Erythroblast (primary cell): Measurements from ENCODE around the gene RTKN2.
A peak's percentile ranks its signal among the peaks of the same experiment; 100 is the strongest.
"Not testable (repeated sequence)": the region's sequence is repeated elsewhere in the genome, so short reads cannot be mapped to it uniquely, and the experiment has no call there.

Experiments
- DNase-seq, 2 experiments: peaks; one replicate each; lab custom pipeline; 2025; lab: John Stamatoyannopoulos, UW
- GATA1 ChIP-seq: IDR thresholded peaks from 2 replicates; pipeline ENCODE4 v1.6.1; 2011; ENCODE audit warnings: low read depth, mild to moderate bottlenecking, control low read depth, low read length, moderate library complexity
- POLR2A ChIP-seq: IDR thresholded peaks from 2 replicates; pipeline ENCODE4 v1.6.1; 2011; ENCODE audit warnings: mild to moderate bottlenecking, low read length

The RTKN2 gene

DNA sequence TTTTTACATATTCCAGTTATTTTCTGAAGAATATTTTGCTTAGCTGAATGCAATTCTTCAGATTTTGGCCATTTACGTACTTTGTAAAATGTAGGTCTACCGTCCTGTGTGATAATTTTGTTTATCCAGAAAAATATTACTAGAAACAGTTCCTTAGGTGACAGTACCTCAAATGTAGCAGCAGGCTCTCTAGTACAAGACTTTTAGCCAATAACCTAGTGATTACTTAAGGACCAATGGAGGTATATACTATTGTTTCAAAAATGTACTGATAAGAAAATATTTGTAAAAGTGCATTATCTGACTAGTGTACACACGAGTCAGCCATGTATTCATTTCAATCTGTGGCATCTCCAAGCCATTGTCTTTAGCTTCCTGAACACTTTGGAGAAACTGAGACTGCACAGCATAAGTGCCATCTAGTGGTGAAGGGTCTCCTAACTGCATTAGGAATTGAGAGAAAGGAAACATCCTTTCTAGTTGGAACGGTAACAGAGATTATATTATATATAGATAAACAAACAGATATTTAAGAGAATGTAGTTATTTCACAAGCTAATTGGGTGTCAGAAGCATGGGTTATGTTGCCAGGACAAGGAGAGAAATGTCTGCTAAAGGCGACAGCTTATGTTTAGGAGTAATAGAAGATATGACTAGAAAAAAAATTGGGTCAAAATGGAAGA lies 23.7 kb downstream of the RTKN2 start:
- TF ChIP-seq POLR2A = no peak
- no peak for TF ChIP-seq GATA1
- DNase-seq = peak; percentile 30 to 54

DNA sequence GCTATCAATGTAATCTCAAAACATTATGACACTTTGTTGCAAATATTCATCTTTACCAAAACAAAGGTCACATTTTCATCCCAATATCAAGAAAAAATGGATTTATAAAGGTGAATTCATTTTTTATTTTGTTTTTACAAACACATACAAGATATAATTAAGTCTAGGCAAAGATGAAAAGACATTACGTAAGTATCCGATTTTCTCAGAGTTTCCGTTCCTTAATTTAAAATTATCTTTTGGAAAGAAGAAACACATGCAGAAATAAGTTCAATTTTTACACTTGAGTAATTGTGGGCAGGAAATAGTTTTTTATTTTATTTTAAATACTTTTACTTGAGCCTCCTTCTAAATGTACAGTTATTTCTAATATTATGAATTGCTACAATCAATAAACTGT lies 24.6 kb downstream of the RTKN2 start:
- DNase-seq = no peak
- TF ChIP-seq POLR2A (no peak), GATA1 (no peak)

DNA sequence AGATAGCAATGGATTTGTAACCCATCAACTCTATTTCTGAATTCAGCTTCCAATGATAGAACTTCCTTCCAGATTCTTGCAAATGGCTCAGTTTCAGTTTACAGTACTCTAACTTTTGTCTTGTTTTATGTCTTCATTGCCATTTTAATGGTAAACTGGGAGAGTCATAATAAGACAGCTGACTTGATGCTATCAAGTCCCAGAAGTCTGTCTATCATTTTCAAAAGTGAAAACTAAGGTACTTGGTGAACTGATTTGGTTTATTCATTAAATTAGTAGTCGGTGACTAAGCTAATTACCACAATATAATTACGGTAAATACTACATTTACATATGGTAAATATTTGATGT lies 25.0 kb downstream of the RTKN2 start:
- DNase-seq = no peak
- TF ChIP-seq POLR2A (no peak), GATA1 (no peak)

- peak in 1 of 2 experiments; percentile 1 for DNase-seq
Observed at GRCh38 chr10:62242965-62243646, 25.5 kb downstream of the RTKN2 start.

GRCh38 chr10:62241521-62241920 lies 27.1 kb downstream of the RTKN2 start:
- not testable (repeated sequence) for DNase-seq

DNA sequence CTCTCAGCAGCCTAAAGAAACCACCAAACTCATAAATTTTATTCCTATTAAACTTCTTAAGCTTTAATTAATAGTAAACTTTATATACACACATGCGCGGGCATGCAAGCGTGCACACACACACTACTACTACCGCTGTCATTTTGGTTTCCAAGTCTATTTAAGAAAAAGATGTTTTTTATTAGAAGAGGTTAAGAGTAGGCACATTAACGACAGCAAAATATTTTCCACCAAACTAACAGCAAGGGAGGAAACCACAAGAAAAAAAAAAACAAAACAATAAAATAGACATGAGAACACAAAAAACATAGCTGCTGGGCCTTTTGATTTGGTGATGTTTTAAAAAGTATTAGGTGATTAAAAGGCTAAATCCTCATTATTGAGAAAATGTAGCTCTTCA lies 28.6 kb downstream of the RTKN2 start:
- no peak for TF ChIP-seq POLR2A
- no peak for TF ChIP-seq GATA1
- DNase-seq = no peak

GRCh38 chr10:62238880-62239279 lies 29.8 kb downstream of the RTKN2 start:
- no peak for TF ChIP-seq GATA1
- TF ChIP-seq POLR2A = no peak
- no peak for DNase-seq

DNA sequence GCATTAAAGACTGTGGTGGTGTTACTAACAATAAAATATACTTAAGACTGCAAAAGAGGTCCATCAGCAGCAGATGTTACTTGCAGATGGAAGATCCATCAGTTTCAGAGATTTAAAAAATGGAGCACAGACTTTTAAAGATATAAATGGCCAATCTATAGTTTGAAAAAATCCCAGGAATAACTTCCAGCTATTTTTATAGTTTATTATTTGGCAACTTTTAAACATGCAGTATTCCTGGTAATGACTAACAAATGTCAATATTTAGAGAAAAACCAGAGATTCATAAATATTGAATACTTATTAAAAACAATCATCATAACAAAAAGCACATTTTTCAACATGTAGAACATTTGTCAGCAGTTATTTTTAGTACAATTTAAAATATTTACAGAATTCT lies 30.7 kb downstream of the RTKN2 start:
- no peak for DNase-seq
- TF ChIP-seq POLR2A (no peak), GATA1 (no peak)

DNA sequence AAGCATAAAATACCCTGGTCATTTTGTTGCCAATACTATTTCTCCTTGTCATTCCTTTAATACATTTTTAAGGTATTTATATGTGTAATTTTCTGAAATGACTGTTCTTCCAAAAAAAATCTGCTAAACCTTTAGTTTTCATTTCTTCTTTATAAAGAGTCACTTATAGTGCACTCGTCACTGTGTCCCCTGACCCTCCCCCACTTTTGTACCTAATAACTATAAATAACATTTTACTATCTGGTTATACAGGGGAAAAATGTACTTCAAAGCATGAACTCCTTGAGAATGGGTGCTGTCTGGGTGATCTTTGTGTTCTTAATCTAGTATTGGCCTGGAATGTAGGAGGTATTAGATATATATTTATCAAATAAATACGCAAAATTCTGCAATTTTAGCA lies 31.1 kb downstream of the RTKN2 start:
- TF ChIP-seq GATA1 (no peak), POLR2A (no peak)

GRCh38 chr10:62234077-62234605 lies 34.5 kb downstream of the RTKN2 start:
- DNase-seq = no peak
- TF ChIP-seq POLR2A (no peak), GATA1 (no peak)

More for the DNA sequence above, 31.1 kb downstream of the RTKN2 start:
- DNase-seq = no peak

DNA sequence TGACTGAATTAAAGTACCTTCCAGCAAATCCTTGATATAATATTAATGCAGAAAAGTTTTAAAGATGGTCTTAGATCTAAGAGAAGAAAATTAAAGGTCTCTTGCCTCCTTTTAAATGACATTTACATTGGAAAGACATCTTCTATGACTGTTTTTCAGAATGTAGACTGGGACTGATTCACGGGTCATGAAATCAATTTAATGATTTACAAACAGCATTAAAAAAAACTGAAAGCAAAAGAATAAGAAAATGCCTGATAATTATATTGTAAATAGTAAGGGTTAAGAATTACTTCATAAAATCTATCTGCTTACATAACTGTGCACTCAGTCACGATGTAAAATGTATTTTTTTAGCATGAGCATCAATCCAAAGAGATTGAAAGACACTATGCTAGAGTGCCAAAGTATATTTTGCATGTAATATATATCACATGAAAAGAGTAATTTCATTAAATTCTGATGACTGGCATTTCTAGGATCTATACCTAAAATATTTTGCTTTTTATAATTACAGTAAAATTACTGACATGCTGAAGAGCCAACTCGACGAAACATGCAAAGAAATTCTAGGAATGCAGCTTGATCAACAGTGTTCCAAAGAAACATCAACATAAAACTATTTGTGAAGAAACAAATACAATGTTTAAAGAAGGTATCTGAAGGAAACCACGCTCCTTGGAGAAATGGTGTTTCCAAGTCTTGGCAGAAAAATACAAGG lies 35.1 kb downstream of the RTKN2 start:
- no peak for DNase-seq

DNA sequence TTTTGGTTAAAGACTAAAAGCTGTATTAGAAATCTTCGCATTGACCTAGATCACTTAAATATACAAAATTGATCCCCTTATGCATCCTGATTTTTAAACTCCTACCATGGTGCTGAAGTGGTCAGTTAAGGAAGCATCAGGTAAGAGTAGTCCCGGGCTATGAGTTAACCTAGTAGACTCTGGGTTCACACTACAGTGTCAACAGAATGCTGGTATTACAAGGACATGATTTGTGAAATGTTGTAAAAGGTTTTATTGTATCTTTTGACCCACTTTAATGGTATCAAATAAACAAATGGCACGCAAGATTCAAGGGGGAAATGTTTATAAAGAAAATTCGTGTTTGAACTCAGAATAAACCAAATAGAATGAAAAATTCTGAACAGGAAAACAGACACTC lies 36.8 kb downstream of the RTKN2 start:
- TF ChIP-seq POLR2A (no peak), GATA1 (no peak)
- no peak for DNase-seq

More for the DNA sequence above, 35.1 kb downstream of the RTKN2 start:
- TF ChIP-seq GATA1 (no peak), POLR2A (no peak)

DNA sequence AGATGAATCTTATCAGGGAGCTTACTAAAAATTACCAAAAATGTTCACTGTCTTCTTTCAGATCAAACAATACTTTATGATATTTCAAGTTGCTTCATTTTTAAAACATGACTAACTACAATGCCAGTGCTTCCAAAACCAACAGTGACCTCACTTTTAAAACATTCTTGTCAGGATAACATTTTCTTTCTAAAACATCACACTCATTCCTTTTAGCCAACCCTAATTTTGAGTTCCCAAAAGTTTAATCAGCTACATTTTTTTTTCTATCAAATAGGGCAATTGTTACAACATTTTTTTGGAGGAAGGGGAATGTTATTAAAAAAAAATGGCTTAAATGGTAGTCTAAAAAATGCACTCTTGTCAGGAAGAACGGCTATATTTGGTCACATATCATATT lies 37.3 kb downstream of the RTKN2 start:
- TF ChIP-seq GATA1 (no peak), POLR2A (no peak)
- DNase-seq = no peak
